ENCODE measurements around the gene OR6C4.
"Not testable (repeated sequence)": the region's sequence is repeated elsewhere in the genome, so short reads cannot be mapped to it uniquely, and the experiment has no call there.

The OR6C4 gene

DNA sequence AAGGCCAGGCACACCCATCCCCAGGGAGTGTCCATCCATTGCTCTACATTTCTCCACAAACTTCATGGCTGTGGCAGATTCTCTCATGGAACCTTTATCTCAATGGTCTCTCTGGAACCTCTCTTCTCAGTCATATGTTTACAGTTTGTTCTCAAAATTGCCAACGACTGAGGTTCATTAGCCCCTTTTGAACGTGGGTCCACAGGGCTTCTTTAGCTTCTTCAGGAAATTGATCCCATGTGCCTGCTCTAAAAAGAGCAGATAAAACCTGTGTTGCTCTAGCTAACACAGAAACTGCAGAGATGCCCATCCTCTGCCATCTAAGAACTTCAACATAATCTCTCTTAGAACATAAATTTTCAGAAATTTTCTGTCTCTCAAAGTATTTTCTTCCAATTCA lies at the start of gene OR6C4:
Gene OR6C4 (plus strand): TSS at position 301 of the 400 bp plus-strand sequence. CDS start 1,625 bp downstream, outside the sequence.
- in situ Hi-C loops (cut with HindIII; ENCODE audit: low sequenced_read_pairs), result no loop called here

DNA sequence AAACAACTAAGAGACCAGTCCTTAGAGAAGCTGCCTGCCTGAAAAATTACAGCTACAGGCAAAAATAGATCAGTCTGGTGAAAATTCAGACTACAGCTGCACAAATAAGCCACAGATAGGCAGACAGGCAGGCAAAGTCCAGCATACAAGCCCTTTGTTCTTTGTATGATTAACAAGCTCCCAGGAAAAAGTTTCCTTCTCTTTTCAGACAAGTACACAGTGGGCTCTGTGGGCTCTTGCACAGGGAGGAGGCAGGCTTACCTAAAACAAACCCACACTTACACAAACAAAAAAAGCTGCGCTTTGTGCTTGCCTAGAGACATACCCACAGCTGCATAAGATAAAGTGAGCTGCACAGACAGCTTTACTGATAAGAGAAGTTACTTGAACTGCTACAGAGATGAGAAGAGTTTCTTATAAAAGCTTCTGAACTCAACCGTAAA lies 49.6 kb upstream of the OR6C4 start:
- in situ Hi-C loops (cut with HindIII; ENCODE audit: low sequenced_read_pairs), result no loop called here

DNA sequence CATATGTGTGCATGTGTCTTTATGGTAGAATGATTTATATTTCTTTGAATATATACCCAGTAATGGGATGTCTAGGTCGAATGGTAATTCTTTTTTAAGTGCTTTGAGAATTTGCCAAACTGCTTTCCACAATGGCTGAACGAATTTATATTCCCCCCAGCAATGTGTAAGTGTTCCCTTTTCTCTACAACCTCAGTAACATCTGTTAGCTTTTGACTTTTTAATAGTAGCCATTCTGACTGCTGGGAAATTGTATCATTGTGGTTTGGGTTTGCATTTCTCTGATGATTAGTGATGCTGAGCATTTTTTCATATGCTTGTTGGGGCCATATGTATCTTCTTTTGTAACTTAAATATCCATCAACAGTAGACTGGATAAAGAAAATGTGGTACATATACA lies 47.8 kb upstream of the OR6C4 start:
- in situ Hi-C loops (cut with HindIII; ENCODE audit: low sequenced_read_pairs), result no loop called here

DNA sequence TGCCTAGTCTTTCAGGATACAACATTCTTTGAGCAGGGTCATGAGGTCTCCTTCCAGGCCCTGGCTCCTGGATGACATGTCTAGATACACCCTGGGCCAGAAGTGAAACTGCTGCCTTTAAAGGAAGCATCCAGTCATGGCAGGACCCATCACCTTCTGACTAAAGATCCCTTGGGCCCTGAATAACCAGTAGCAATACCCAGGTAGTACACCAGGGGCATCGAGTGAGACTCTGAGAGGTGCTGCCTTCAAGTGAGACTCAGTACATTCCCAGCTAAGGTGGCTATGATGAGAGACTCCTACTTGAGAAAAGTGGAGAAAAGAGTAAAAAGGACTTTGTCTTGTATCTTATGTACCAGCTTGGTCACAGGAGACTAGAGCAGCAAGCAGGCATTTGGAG lies 33.7 kb upstream of the OR6C4 start:
- in situ Hi-C loops (cut with HindIII; ENCODE audit: low sequenced_read_pairs), result no loop called here

DNA sequence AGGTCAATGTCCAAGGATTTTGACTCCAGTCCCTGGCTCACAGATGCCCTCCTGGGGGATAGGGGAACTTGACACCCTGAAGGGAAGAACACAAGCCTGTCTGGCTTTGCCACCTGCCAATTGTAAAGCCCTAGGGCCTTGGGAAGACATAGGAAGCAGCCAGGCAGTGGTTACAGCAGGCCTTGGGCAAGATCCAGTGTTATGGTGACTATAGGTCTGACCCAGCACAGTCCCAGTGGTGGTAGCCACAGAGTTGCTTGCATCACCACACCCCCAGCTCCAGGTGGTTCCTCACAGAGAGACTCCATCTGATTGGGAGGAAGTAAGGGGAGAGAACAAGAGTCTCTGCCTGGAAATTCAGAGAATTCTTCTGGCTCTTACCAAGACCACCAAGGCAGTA lies 33.0 kb upstream of the OR6C4 start:
- in situ Hi-C loops (cut with HindIII; ENCODE audit: low sequenced_read_pairs), result no loop called here

DNA sequence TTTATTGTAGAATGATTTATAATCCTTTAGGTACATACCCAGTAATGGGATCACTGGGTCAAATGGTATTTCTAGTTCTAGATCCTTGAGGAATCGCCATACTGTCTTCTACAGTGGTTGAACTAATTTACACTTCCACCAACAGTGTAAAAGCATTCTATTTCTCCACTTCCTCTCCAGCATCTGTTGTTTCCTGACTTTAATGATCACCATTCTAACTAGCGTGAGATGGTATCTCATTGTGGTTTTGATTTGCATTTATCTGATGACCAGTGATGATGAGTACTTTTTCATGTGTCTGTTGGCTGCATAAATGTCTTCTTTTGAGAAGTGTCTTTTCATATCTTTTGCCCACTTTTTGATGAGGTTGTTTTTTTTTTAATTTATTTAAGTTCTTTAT lies 1.2 kb upstream of the OR6C4 start:
- in situ Hi-C loops (cut with HindIII; ENCODE audit: low sequenced_read_pairs), result not testable (repeated sequence)

DNA sequence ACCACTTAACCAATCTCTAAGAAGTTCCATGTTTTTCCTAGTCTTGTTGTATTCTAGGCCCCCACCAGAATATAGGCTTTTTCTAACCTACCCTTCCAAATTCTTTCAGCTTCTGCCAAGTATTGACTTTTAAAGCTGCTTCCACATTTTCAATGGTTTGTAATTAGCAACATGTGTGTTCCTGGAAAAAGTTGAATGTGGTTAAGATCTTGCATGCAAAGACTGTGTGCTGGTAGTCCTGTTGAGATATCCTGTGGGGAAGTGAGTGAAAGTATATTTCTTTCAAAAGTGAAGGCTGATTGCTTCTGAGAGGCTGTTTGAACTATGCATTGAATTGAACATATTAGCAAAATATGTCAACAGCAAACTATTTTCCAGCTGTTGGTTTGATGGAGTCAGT lies 646 bp upstream of the OR6C4 start:
- in situ Hi-C loops (cut with HindIII; ENCODE audit: low sequenced_read_pairs), result no loop called here

DNA sequence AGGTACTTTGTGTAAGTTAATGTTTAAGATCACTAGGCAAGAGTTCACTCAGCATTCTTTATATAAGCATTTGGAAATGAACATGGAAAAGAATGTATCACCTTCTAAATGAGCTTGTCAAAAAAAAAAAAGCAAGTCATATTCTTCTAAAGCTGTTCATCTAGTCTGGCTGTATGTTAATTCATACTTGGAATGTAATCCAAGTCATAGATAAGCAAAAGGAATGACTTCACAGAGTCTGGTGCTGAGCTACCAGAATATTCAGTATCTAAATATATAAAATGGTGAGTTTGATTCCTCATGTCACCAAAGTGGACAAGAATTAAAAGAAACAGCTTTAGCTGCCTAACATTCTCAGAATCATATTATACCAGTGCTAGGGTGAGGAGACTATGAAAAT lies 4.9 kb downstream of the OR6C4 start:
- in situ Hi-C loops (cut with HindIII; ENCODE audit: low sequenced_read_pairs), result no loop called here

DNA sequence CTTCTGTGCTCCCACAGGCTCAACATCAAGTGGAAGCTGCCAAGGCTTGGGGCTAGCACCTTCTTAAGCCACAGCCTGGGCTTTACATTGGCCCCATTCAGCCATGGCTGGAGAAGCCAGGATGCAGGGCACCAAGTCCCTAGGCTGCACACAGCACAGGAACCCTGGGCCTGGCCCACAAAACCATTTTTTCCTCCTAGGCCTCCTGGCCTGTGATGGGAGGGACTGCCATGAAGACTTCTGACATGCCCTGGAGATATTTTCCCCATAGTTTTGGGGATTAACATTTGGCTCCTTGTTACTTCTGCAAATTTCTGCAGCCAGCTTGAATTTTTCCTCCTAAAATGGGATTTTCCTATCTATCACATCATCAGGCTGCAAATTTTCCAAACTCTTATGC lies 20.7 kb downstream of the OR6C4 start:
- in situ Hi-C loops (cut with HindIII; ENCODE audit: low sequenced_read_pairs), result not testable (repeated sequence)

DNA sequence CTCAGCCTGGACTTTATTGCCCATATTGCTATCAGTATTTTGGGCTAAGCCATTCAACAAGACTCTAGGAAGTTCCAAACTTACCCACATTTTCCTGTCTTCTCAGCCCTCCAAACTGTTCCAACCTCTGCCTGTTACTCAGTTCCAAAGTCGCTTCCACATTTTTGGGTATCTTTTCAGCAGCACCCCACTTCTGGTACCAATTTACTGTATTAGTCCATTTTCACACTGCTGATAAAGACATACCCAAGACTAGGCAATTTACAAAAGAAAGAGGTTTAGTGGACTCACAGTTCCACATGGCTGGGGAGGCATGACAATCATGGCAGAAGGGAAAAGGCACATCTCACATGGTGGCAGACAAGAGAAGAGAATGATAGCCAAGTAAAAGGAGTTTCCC lies 21.3 kb downstream of the OR6C4 start:
- in situ Hi-C loops (cut with HindIII; ENCODE audit: low sequenced_read_pairs), result not testable (repeated sequence)

DNA sequence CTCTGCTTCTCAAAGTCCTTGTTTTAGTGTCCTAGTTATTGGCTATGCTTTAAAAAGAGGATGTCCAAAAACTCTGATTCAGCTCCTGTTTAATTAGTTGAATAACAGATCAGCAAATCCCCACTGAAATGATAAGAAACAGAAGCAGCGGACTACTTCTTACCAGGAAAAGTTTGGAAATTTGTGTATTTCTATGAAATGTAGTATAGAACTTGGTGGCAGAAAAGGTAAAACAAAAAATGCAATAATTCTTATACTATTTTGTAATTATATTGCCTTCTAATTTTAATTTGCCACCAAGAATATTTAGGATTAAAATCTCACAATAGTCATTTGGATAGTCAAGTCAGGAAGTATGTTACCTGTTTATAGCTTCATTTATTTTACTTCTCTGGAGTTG lies 22.8 kb downstream of the OR6C4 start, which contains the start of gene OR2AP1:
Gene OR2AP1 (plus strand): TSS at position 301 of the 400 bp plus-strand sequence. CDS start 1,947 bp downstream, outside the sequence.
- in situ Hi-C loops (cut with HindIII; ENCODE audit: low sequenced_read_pairs), result no loop called here

DNA sequence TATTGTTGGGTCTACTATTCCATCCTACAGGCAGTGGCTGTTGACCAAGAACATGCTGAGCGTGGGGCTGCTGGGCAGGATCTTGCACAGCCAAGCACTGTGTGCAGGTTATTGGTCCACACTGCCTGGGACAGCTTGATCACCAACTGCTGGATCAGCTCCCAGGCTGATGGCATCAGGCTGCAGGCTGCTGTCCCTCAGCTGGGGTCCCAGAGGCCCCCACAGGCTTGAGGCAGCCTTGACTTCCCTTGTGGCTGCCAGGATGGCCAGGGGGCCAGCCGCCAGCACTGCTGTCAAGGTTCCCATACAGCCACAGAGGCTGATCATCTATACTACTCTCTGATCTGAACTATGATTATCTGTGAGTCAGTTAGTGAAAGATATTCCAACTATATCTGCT lies 32.7 kb downstream of the OR6C4 start:
- in situ Hi-C loops (cut with HindIII; ENCODE audit: low sequenced_read_pairs), result no loop called here

DNA sequence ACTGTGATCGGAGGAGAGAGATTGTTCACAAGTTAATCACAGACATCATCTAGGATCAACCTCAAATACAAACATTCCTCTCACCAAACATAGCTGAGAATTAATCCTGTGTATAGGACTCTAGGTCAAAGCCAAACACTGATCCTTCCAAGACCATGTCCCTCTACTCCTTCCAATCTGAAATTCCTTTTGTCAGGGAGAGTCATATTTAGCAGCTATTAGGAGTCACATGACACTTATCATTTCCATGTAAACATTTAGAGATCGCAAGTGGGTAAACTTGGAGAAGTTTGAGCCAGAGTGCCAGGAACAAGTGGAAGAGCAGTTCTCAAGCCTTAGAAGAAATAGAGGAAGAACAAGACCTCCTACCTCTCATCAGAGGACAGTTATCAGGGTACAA lies 36.4 kb downstream of the OR6C4 start:
- in situ Hi-C loops (cut with HindIII; ENCODE audit: low sequenced_read_pairs), result no loop called here

DNA sequence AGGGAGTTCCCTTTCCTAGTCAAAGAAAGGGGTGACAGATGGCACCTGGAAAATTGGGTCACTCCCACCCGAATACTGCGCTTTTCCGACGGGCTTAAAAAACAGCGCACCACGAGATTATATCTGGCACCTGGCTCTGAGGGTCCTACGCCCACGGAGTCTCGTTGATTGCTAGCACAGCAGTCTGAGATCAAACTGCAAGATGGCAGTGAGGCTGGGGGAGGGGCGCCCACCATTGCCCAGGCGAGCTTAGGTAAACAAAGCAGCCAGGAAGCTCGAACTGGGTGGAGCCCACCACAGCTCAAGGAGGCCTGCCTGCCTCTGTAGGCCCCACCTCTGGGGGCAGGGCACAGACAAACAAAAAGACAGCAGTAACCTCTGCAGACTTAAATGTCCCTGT lies 40.8 kb downstream of the OR6C4 start:
- in situ Hi-C loops (cut with HindIII; ENCODE audit: low sequenced_read_pairs), result not testable (repeated sequence)

All from DLD1 (cell line).